H1 (cell line): ENCODE data around the gene PINLYP. TPM values are rescaled to one million over a fixed set of nuclear protein-coding genes. Genes with fewer than 3 reads are reported as not detected.

Experiments used
- CTCF ChIA-PET: fragments of 300-600 bp; sonication (Branson Sonifier 250); formaldehyde crosslinking; loops from one replicate; lab custom pipeline; 2021; ENCODE audit not compliant: partially characterized antibody; lab: Charles Lee
- POLR2A ChIA-PET: fragments of 300-600 bp; sonication (Branson Sonifier 250); formaldehyde crosslinking; loops from one replicate; lab custom pipeline; 2021; ENCODE audit warnings: inconsistent platforms; ENCODE audit not compliant: partially characterized antibody; lab: Charles Lee
- DNase-seq, 2 experiments: peaks; one replicate each; pipeline versions ENCODE4 v3.0.0 to v3.0.0-alpha.2; 2010 to 2022; ENCODE audit warnings: low spot score in 2 of 2, low read depth in 1 of 2, mixed read lengths in 1 of 2
- FAIRE-seq: peaks from 2 replicates; lab custom pipeline; 2011; peaks lifted over from hg19 to GRCh38; lab: Jason Lieb, UNC
- H2AFZ ChIP-seq: 2 replicates; pipeline ENCODE4 v1.8.1; 2012; ENCODE audit warnings: low read length, inconsistent platforms
- H2AK5ac ChIP-seq: 2 replicates; pipeline ENCODE4 v1.6.1; 2013; ENCODE audit warnings: low read depth, low read length
- H2BK120ac ChIP-seq: replicated peaks from 2 replicates; pipeline ENCODE3; 2013; ENCODE audit warnings: low read depth, low read length, inconsistent platforms
- H2BK12ac ChIP-seq: 2 replicates; pipeline ENCODE4 v1.6.1; 2013; ENCODE audit warnings: low read depth, low read length
- H2BK15ac ChIP-seq: 2 replicates; pipeline ENCODE4 v1.6.1; 2013; ENCODE audit warnings: low read length
- H2BK20ac ChIP-seq: 2 replicates; pipeline ENCODE4 v1.6.1; 2013; ENCODE audit warnings: low read length
- H2BK5ac ChIP-seq: 2 replicates; pipeline ENCODE4 v1.6.1; 2013; ENCODE audit warnings: low read depth, low read length
- H3K14ac ChIP-seq: 2 replicates; pipeline ENCODE4 v1.6.1; 2013; ENCODE audit warnings: inconsistent platforms; ENCODE audit not compliant: insufficient read length
- H3K18ac ChIP-seq: 2 replicates; pipeline ENCODE4 v1.6.1; 2013; ENCODE audit warnings: low read length; ENCODE audit errors: extremely low read depth
- H3K23ac ChIP-seq: 2 replicates; pipeline ENCODE4 v1.6.1; 2013; ENCODE audit warnings: inconsistent platforms; ENCODE audit not compliant: insufficient read length
- H3K23me2 ChIP-seq: 2 replicates; pipeline ENCODE4 v1.6.1; 2013; ENCODE audit warnings: low read depth, low read length
- H3K27ac ChIP-seq: 2 replicates; pipeline ENCODE4 v1.6.1; 2011; ENCODE audit warnings: low read depth, low read length, inconsistent platforms
- H3K27me3 ChIP-seq, 4 experiments: replicated peaks in 1 of 4; 1 replicate in 1 of 4; 2 replicates in 3 of 4; pipeline versions ENCODE4 v1.6.1 to v1.8.1; 2011 to 2013; ENCODE audit warnings: low read length in 3 of 4, mild to moderate bottlenecking in 3 of 4, inconsistent platforms in 2 of 4, mixed read lengths in 2 of 4, moderate library complexity in 1 of 4; ENCODE audit not compliant: control insufficient read depth in 3 of 4, insufficient read depth in 3 of 4; ENCODE audit errors: extremely low read depth in 1 of 4
- H3K36me3 ChIP-seq, 4 experiments: 2 replicates each; pipeline versions ENCODE4 v1.6.1 to v1.8.1; 2011 to 2013; ENCODE audit warnings: mild to moderate bottlenecking in 4 of 4, low read length in 3 of 4, moderate library complexity in 2 of 4, control low read depth in 1 of 4, inconsistent platforms in 1 of 4; ENCODE audit not compliant: insufficient read depth in 4 of 4, control insufficient read depth in 2 of 4
- H3K4ac ChIP-seq: replicated peaks from 2 replicates; pipeline ENCODE3; 2013; ENCODE audit warnings: low read length, low read depth, mixed read lengths, inconsistent platforms; ENCODE audit not compliant: insufficient read length
- H3K4me1 ChIP-seq, 4 experiments: replicated peaks in 1 of 4; 1 replicate in 1 of 4; 2 replicates in 3 of 4; pipeline versions ENCODE4 v1.6.1 to v1.8.1; 2011 to 2013; ENCODE audit warnings: low read length in 3 of 4, inconsistent platforms in 2 of 4, mixed read lengths in 1 of 4; ENCODE audit not compliant: insufficient read depth in 4 of 4, control insufficient read depth in 3 of 4
- H3K4me2 ChIP-seq, 2 experiments: 2 replicates each; pipeline versions ENCODE4 v1.6.1 to v1.8.1; 2011 to 2013; ENCODE audit warnings: low read depth in 2 of 2, low read length in 2 of 2, control low read depth in 1 of 2, inconsistent platforms in 1 of 2, mild to moderate bottlenecking in 1 of 2; ENCODE audit not compliant: insufficient read depth in 1 of 2
- H3K4me3 ChIP-seq, 4 experiments: fragments of 200-600, 300-600 bp in 1 of 4; sonication (generic), shearing (Covaris generic), sonication (Bioruptor Twin) in 1 of 4; 2 replicates each; pipeline versions ENCODE4 v1.5.1 to v1.8.1; 2011 to 2016; ENCODE audit warnings: low read length in 4 of 4, low read depth in 3 of 4, control low read depth in 2 of 4, inconsistent platforms in 2 of 4, mild to moderate bottlenecking in 2 of 4, mixed read lengths in 1 of 4, moderate library complexity in 1 of 4; ENCODE audit not compliant: insufficient read depth in 2 of 4; ENCODE audit errors: extremely low read depth in 1 of 4
- H3K56ac ChIP-seq: replicated peaks from 2 replicates; pipeline ENCODE3; 2013; ENCODE audit warnings: low read depth, mild to moderate bottlenecking, mixed read lengths, low read length, inconsistent platforms; ENCODE audit not compliant: insufficient read length
- H3K79me1 ChIP-seq: 2 replicates; pipeline ENCODE4 v1.6.1; 2013; ENCODE audit warnings: low read depth, low read length, control low read depth
- H3K79me2 ChIP-seq, 2 experiments: 2 replicates each; pipeline versions ENCODE4 v1.6.1 to v1.8.1; 2012 to 2013; ENCODE audit warnings: low read length in 2 of 2, mild to moderate bottlenecking in 2 of 2, inconsistent platforms in 1 of 2; ENCODE audit not compliant: insufficient read depth in 2 of 2, control insufficient read depth in 1 of 2
- H3K9ac ChIP-seq, 4 experiments: replicated peaks in 1 of 4; 1 replicate in 1 of 4; 2 replicates in 3 of 4; pipeline versions ENCODE4 v1.6.1 to v1.8.1; 2011 to 2013; ENCODE audit warnings: low read depth in 3 of 4, low read length in 3 of 4, control low read depth in 2 of 4, mild to moderate bottlenecking in 2 of 4, moderate library complexity in 2 of 4, inconsistent platforms in 1 of 4; ENCODE audit errors: extremely low read depth in 1 of 4
- H3K9me3 ChIP-seq, 2 experiments: 2 replicates each; pipeline versions ENCODE4 v1.6.1 to v1.8.1; 2012 to 2013; ENCODE audit warnings: mild to moderate bottlenecking in 2 of 2, moderate library complexity in 2 of 2, control low read depth in 1 of 2, inconsistent platforms in 1 of 2, low read depth in 1 of 2, low read length in 1 of 2, mixed read lengths in 1 of 2; ENCODE audit not compliant: insufficient read depth in 2 of 2
- H4K20me1 ChIP-seq, 2 experiments: replicated peaks in 1 of 2; 2 replicates each; pipeline versions ENCODE3 to v1.8.1; 2011 to 2013; ENCODE audit warnings: inconsistent platforms in 2 of 2, low read length in 2 of 2, mild to moderate bottlenecking in 1 of 2; ENCODE audit not compliant: insufficient read depth in 2 of 2, control insufficient read depth in 1 of 2
- H4K5ac ChIP-seq: 2 replicates; pipeline ENCODE4 v1.6.1; 2013; ENCODE audit warnings: low read length, low read depth, mixed read lengths, inconsistent platforms; ENCODE audit not compliant: insufficient read length
- H4K8ac ChIP-seq: 2 replicates; pipeline ENCODE4 v1.8.0; 2013; ENCODE audit warnings: mild to moderate bottlenecking, moderate library complexity, low read length, inconsistent platforms; ENCODE audit not compliant: insufficient read depth; ENCODE audit errors: extremely low read depth
- H4K91ac ChIP-seq: replicated peaks from 2 replicates; pipeline ENCODE3; 2013; ENCODE audit warnings: low read length, mixed read lengths, inconsistent platforms; ENCODE audit not compliant: insufficient read length
- CREB1 ChIP-seq: IDR thresholded peaks from 2 replicates; pipeline ENCODE4 v1.6.1; 2012; ENCODE audit warnings: inconsistent platforms
- CTCF ChIP-seq, 3 experiments: IDR thresholded peaks; 1 replicate in 2 of 3; 2 replicates in 1 of 3; pipeline versions ENCODE4 v1.5.1 to v1.6.1; 2011; ENCODE audit warnings: low read length in 3 of 3, mild to moderate bottlenecking in 3 of 3, inconsistent platforms in 2 of 3, low read depth in 1 of 3, moderate library complexity in 1 of 3; ENCODE audit not compliant: insufficient read depth in 1 of 3; ENCODE audit errors: control extremely low read depth in 1 of 3
- GABPA ChIP-seq: IDR thresholded peaks from 2 replicates; pipeline ENCODE4 v1.6.1; 2011; ENCODE audit warnings: mild to moderate bottlenecking, low read length, moderate library complexity, borderline replicate concordance; ENCODE audit not compliant: insufficient read depth
- POLR2AphosphoS5 ChIP-seq: IDR thresholded peaks from 2 replicates; pipeline ENCODE4 v1.6.1; 2011; ENCODE audit warnings: low read depth, low read length
- RAD21 ChIP-seq, 2 experiments: IDR thresholded peaks in 1 of 2; conservative IDR thresholded peaks in 1 of 2; 2 replicates each; pipeline ENCODE4 v1.6.1; 2011; ENCODE audit warnings: low read depth in 2 of 2, low read length in 2 of 2, improper control_type of control experiment in 1 of 2, inconsistent platforms in 1 of 2, mild to moderate bottlenecking in 1 of 2, moderate library complexity in 1 of 2
- SRF ChIP-seq: IDR thresholded peaks from 2 replicates; pipeline ENCODE4 v1.6.1; 2011; ENCODE audit warnings: mild to moderate bottlenecking, low read depth, low read length, moderate library complexity
- WGBS, 2 experiments: shearing (Covaris generic) in 1 of 2; methylation state at CpG; one replicate each; pipeline versions ENCODE4 v1.1.6 to v1.1.7; 2013 to 2015; ENCODE audit warnings: low lambda C conversion rate in 2 of 2, mixed read lengths in 2 of 2, inconsistent platforms in 1 of 2, low coverage in 1 of 2, missing lambda C conversion rate in 1 of 2; ENCODE audit not compliant: insufficient replicate concordance in 2 of 2, insufficient coverage in 1 of 2, insufficient read length in 1 of 2; ENCODE audit errors: extremely low coverage in 1 of 2, missing lambda C conversion rate in 1 of 2; 5-methylcytosine and 5-hydroxymethylcytosine counted together
- polyA plus RNA-seq, 7 experiments: library from polyadenylated mRNA; depleted of rRNA in 3 of 7; stranded (reverse) in 5 of 7; unstranded in 2 of 7; fragments of >200 nt in 5 of 7; fragments of 200-250 nt in 2 of 7; gene quantifications; 1 replicate in 5 of 7; 2 replicates in 1 of 7; 4 replicates in 1 of 7; pipeline versions ENCODE4 v1.2.1 to v1.2.3, GENCODE V29; 2011 to 2013; ENCODE audit warnings: missing spikeins in 2 of 7, mixed read lengths in 2 of 7
- total RNA-seq: library from RNA; stranded (reverse); fragmentation: NEBNext Ultra II Directional; extraction: Animal tissue kit (Norgen Biotek cat#: 25700); gene quantifications from 2 replicates; pipeline ENCODE4 v1.2.1, GENCODE V29; 2021

The PINLYP gene
- total and polyA plus RNA-seq, 2 of the 8 experiments (the other 6 are each of a cell fraction or from before 2014, with no cell fraction given) = 7.5 to 31.3 TPM

- no peak for TF ChIP-seq GABPA
- TF ChIP-seq CTCF (IDR thresholded peaks at IDR 0.05; ENCODE audit: control extremely low read depth in 1 of 3, insufficient read depth in 1 of 3, low read depth in 1 of 3, low read length in 3 of 3) = peak; percentile 85 to 98 (median 93)
- TF ChIP-seq SRF = 0 out of 2 replicates have a peak, but pooled peaks have one; percentile 11
- peak; percentile 68 to 81 for TF ChIP-seq RAD21 (IDR thresholded peaks at IDR 0.05 in 1 of 2, conservative IDR thresholded peaks at IDR 0.05 in 1 of 2; ENCODE audit: low read depth in 2 of 2, low read length in 2 of 2)
- TF ChIP-seq CREB1 = peak; percentile 54; the same call in 1 of the 2 replicates
- TF ChIP-seq POLR2AphosphoS5 = no peak
- no peaks in the 10 kb centered on the region for H3K79me2 ChIP-seq
- H3K4me1 ChIP-seq = 0 out of 7 replicates have a peak, but pooled peaks cover 0 to 2% (median 0%) of the 10 kb centered on the region in 4 experiments
- H3K36me3 ChIP-seq = peaks cover 5 to 24% (median 13%) of the 10 kb centered on the region in 4 experiments; a peak in 6 of 8 replicates
- H3K23ac ChIP-seq = no peak overlapping the region
- 41% methylated on average over 8 of the region's 8 CpGs; no CpG with 5 or more reads in 1 of the 2 experiments for WGBS, 2 experiments
- CTCF ChIA-PET = interaction anchor here (0.6 to 10.7 kb wide), 29 partner anchors 12 to 962 kb away, joined by 3 to 122 read pairs (median 4); partner anchors contain the start of genes IRGQ, XRCC1, ZNF575 and ZNF576
- POLR2A ChIA-PET = interaction anchor here (1.0 to 3.0 kb wide), 8 partner anchors 10 to 48 kb away, joined by 3 to 11 read pairs (median 4); partner anchors contain the start of genes PINLYP and XRCC1
- DNase-seq (peak; percentile 61 to 95), FAIRE-seq (peak; percentile 92)
- H2BK5ac ChIP-seq = no peak overlapping the region
- H4K20me1 ChIP-seq = peaks cover 0 to 4% of the 10 kb centered on the region in 2 experiments
- H3K18ac ChIP-seq = no peak overlapping the region
- no peak overlapping the region for H3K9ac ChIP-seq
- H4K91ac ChIP-seq = no peak overlapping the region
- no peak overlapping the region for H2AFZ ChIP-seq
- no peak overlapping the region for H2BK120ac ChIP-seq
- no peak overlapping the region for H3K27ac ChIP-seq
- no peak overlapping the region for H3K4me3 ChIP-seq
- H3K4ac ChIP-seq = no peak overlapping the region
- H3K4me2 ChIP-seq = 0 out of 4 replicates have a peak overlapping the region, but pooled peaks of 1 of the 2 experiments have one; percentile 26
- no peak overlapping the region for H2BK12ac ChIP-seq
- no peaks in the 10 kb centered on the region for H3K9me3 ChIP-seq
- no peak overlapping the region for H4K5ac ChIP-seq
- H3K23me2 ChIP-seq = no peaks in the 10 kb centered on the region
- no peak overlapping the region for H2BK20ac ChIP-seq
- no peak overlapping the region for H3K14ac ChIP-seq
- no peak overlapping the region for H3K56ac ChIP-seq
- H2AK5ac ChIP-seq = no peak overlapping the region
- H3K79me1 ChIP-seq = 0 out of 2 replicates have a peak, but pooled peaks cover 3% of the 10 kb centered on the region
- H2BK15ac ChIP-seq = no peak overlapping the region
- H3K27me3 ChIP-seq = no peaks in the 10 kb centered on the region
- H4K8ac ChIP-seq = no peak overlapping the region
These were observed 20.3 kb upstream of the PINLYP start for GRCh38 chr19:43555185-43555770.
